GM10266 (cell line): ENCODE data around the gene SERP2.

ENCODE experiments used
- DNase-seq: peaks from one replicate; pipeline ENCODE4 v3.0.0; 2012; ENCODE audit errors: extremely low spot score
- CTCF ChIP-seq: IDR thresholded peaks from 2 replicates; pipeline ENCODE4 v1.5.1; 2012; ENCODE audit warnings: mild to moderate bottlenecking, low read depth; ENCODE audit not compliant: control insufficient read depth, insufficient read depth; ENCODE audit errors: missing control alignments

SERP2 gene

DNA sequence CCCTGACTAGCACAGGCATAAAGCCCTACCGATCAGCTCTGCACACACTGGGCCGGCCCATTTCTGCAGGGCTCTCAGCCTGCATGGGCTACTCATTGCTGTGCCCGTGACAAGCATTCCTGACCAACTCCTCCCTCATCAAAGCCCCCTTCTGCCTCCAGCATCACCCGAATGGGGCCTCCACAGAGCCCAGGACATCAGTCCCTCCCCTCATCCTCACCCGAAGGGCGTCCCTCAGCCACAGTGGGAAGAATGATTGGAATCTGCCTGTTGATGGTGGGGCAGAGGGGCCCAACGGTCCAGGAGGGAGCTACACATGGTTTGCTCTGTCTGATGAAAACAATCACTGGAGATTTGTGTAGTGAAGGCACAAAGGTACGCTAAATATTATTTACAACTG is 43.8 kb downstream of the SERP2 start:
- TF ChIP-seq CTCF, result no peak
- DNase-seq, result no peak

DNA sequence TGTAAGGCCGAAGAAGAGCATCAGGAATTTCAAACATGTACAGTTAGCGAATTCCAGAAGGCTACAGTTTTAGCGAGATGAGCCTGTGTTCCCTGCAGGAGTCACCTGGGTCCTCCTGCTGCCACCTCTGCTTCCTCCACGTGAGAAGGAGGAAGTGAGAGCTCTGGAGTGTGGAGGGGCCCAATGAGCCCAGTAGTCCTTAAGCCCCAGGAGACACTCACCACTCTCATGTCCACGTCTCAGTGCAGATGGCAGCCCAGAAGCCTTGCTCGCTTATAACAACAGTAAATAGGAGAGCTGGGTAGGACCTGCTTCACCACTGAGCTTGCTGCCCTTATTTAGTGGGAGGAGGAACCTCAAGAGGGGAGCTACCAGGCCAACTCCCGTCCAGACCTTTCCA is 44.3 kb downstream of the SERP2 start:
- DNase-seq, result no peak

DNA sequence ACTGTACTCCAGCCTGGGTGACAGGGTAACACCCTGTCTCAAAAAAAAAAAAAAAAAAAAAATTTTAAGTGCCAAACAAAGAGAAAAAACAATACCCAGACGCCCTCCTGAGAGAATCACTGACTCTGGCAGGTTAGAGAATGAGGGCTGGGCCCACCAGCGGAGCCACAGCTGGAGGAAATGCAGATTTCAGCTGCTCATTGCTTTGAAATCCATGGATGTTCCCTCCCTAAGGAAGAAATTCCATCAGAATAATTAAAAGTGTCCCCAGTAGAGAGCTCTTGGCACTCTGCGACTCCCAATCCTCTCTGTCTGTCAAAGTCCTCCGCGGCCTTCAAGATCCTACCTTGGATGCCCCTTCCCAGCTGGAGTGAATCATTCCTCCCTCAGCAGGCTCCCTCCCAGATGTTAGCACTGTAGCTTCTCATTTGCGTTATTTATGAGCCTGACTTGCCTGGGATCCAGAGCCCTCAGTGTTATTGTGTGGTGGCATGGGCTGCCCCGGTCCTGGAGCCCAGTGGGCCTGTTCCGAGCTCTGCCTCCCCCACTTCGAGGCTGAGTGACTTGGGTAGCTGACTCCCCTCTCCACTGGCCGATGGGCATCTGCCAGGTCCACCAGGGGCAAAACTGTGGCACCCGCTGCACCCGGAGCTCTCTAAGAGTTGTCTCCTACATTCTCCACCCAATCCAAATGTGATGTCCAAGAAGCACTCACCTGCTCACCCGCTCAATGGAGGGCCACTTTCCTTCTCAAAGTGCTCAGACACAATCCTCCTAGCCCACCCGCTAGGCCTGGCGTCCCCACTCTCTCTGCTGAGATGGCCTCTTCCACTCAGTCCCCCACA is 47.0 kb downstream of the SERP2 start:
- no peak for TF ChIP-seq CTCF
- DNase-seq, result no peak

More for the DNA sequence above, 44.3 kb downstream of the SERP2 start:
- no peak for TF ChIP-seq CTCF

- no peak for DNase-seq
- TF ChIP-seq CTCF, result no peak
These were observed 48.4 kb downstream of the SERP2 start for GRCh38 chr13:44421853-44422525.

DNA sequence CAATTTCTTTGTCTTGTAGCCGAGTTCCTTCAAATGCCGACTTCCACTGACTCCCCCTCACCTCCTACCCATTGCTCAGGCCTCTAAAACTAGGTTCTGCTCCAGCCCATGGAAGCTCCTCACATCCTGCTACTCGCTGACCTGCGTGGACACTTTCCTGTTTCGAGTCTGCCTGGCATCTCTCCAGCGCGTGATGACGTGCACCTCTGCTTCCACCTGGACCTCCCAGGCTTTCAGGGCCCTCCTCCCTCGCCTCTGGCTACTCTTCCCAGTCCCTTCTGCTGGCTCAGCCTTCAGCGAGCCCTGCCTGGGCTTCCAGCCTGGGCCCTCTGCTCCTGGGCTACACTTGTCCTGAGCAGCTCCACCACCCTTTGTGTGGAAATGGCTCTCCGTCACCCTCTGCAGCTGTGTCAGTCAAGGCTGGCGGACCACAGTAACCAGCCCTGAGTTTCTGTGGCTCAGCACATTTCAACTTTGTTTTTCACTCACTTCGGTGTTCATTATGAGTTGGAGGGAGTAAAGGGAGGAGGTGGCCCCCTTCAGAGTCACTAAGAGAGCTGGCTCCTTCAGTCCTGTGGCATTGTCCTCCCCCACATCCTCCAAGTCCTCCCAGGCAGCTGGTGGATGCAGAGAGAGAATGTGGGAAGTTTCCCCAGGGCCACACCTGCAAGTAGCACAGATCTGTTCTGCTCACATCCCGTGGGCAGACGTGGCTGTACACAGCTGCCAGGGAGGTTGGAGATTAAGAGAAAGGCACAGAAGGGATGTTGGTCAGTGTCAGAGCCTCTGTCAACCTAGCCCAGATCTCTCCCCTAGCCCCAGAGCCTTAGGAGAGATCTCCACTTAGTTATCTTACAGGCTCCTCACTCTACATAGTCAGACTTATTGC is 49.4 kb downstream of the SERP2 start:
- no peak for TF ChIP-seq CTCF
- no peak for DNase-seq

DNA sequence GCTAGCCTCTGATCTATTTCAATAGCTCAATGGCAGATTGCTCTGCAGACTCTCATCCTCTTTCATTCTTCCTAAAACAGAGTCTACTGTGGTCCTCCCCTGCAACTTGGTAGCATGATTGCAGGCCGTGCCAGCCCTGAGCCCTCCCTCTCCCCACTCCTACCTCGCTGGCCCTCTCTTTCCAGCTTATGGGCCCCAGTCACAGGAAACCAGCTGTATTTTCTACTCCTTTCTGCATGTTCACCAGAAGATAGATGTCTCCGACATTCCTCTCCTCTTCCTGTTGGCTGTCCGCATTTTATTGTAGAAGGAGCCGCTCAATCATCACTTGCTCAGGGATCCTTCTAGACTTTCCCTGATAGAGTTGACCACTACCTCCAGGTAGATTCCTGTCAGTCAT is 50.2 kb downstream of the SERP2 start:
- no peak for DNase-seq
- TF ChIP-seq CTCF, result no peak
